ENCODE results near the gene PABPN1L.

DNA sequence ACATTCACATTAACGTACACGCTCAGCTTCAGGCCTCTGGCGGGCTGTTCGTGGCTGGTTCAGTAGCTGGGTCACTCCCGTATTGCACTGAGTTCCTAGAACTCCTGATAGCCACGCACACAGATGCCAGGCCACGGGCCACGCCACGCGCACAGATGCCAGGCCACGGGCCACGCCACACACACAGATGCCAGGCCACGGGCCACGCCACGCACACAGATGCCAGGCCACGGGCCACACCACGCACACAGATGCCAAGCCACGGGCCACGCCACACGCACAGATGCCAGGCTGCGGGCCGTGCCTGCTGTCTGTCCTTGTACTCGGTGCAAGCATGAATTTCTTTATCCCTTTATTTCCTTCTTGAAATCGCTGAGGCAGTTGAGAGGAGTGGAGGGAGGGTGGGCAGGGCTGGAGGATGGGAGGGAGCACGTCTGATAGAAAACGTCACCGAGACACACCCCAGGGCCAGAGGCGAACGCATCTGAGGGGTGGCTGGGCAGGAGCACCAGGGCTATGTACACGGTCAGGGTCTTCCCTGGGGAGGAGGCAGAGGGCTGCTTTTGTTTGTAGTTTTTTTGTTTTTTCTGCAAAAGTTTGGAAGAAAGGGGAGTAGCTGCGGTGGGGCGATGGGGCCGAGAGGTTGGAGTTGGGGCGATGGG lies 8.6 kb upstream of the PABPN1L start:
- TF ChIP-seq, protein P1, sequence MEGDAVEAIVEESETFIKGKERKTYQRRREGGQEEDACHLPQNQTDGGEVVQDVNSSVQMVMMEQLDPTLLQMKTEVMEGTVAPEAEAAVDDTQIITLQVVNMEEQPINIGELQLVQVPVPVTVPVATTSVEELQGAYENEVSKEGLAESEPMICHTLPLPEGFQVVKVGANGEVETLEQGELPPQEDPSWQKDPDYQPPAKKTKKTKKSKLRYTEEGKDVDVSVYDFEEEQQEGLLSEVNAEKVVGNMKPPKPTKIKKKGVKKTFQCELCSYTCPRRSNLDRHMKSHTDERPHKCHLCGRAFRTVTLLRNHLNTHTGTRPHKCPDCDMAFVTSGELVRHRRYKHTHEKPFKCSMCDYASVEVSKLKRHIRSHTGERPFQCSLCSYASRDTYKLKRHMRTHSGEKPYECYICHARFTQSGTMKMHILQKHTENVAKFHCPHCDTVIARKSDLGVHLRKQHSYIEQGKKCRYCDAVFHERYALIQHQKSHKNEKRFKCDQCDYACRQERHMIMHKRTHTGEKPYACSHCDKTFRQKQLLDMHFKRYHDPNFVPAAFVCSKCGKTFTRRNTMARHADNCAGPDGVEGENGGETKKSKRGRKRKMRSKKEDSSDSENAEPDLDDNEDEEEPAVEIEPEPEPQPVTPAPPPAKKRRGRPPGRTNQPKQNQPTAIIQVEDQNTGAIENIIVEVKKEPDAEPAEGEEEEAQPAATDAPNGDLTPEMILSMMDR (IDR thresholded peaks at IDR 0.05): no peak
- TF ChIP-seq NFE2L2 (conservative IDR thresholded peaks at IDR 0.05; ENCODE audit: low read length): no peak
- TF ChIP-seq, protein P2, sequence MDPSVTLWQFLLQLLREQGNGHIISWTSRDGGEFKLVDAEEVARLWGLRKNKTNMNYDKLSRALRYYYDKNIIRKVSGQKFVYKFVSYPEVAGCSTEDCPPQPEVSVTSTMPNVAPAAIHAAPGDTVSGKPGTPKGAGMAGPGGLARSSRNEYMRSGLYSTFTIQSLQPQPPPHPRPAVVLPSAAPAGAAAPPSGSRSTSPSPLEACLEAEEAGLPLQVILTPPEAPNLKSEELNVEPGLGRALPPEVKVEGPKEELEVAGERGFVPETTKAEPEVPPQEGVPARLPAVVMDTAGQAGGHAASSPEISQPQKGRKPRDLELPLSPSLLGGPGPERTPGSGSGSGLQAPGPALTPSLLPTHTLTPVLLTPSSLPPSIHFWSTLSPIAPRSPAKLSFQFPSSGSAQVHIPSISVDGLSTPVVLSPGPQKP (IDR thresholded peaks at IDR 0.05; ENCODE audit: low read depth, low read length): no peak
- no peak for TF ChIP-seq PHF8 (IDR thresholded peaks at IDR 0.05; ENCODE audit: borderline replicate concordance, low read depth)
- no peak for TF ChIP-seq MYC (IDR thresholded peaks at IDR 0.05; ENCODE audit: borderline replicate concordance, low read length)
- no peak for TF ChIP-seq KDM1A (IDR thresholded peaks at IDR 0.05; ENCODE audit: low read depth)
- no peak for TF ChIP-seq ZNF302 (CRISPR knock-in tag; IDR thresholded peaks at IDR 0.05)
- no peak for TF ChIP-seq CBX2 (IDR thresholded peaks at IDR 0.05; ENCODE audit: borderline replicate concordance, low read depth)
- TF ChIP-seq, protein P3, sequence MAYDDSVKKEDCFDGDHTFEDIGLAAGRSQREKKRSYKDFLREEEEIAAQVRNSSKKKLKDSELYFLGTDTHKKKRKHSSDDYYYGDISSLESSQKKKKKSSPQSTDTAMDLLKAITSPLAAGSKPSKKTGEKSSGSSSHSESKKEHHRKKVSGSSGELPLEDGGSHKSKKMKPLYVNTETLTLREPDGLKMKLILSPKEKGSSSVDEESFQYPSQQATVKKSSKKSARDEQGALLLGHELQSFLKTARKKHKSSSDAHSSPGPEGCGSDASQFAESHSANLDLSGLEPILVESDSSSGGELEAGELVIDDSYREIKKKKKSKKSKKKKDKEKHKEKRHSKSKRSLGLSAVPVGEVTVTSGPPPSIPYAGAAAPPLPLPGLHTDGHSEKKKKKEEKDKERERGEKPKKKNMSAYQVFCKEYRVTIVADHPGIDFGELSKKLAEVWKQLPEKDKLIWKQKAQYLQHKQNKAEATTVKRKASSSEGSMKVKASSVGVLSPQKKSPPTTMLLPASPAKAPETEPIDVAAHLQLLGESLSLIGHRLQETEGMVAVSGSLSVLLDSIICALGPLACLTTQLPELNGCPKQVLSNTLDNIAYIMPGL (CRISPR knock-in tag; IDR thresholded peaks at IDR 0.05; ENCODE audit: borderline replicate concordance): no peak
- TF ChIP-seq BHLHE40 (IDR thresholded peaks at IDR 0.05; ENCODE audit: low read depth, low read length): no peak
- TF ChIP-seq RNF2 (IDR thresholded peaks at IDR 0.05; ENCODE audit: borderline replicate concordance, low read depth): no peak
- no peak for TF ChIP-seq SMC3 (IDR thresholded peaks at IDR 0.05)
